ENCODE data around the gene GPR78.

- TF ChIP-seq CTCF (optimal IDR thresholded peaks at IDR 0.05 in 1 of 3, IDR thresholded peaks at IDR 0.05 in 1 of 3, conservative IDR thresholded peaks at IDR 0.05 in 1 of 3; ENCODE audit: extremely low read depth in 1 of 3, insufficient read depth in 2 of 3, low read length in 3 of 3) = no peak
- TF ChIP-seq EZH2 (IDR thresholded peaks at IDR 0.05; ENCODE audit: low read length) = no peak
These were observed 29.7 kb downstream of the GPR78 start for GRCh38 chr4:8609824-8610350.
